Gastroesophageal sphincter (tissue), 4 donors: Measurements from ENCODE around the gene HDGFL2. TPM values are rescaled to one million over a fixed set of nuclear protein-coding genes. Genes with fewer than 3 reads are reported as not detected.

Source experiments
- ATAC-seq: fragments of 150-250 bp; one replicate; pipeline ENCODE4 v1.9.1; 2016; ENCODE audit warnings: mild to moderate bottlenecking, moderate library complexity
- H3K27ac ChIP-seq, 4 donors: fragments of 200-600 bp; sonication (generic) in 3 of 4; 1 replicate in 3 of 4; 2 replicates in 1 of 4; pipeline ENCODE4 v1.5.1; 2016 to 2019
- H3K27me3 ChIP-seq: fragments of 200-600 bp; sonication (generic); one replicate; pipeline ENCODE4 v1.5.1; 2019
- H3K36me3 ChIP-seq, 2 donors: fragments of 200-600 bp; sonication (generic); one replicate each; pipeline ENCODE4 v1.5.1; 2019; ENCODE audit warnings: control low read depth in 1 of 2
- H3K4me1 ChIP-seq, 3 donors: fragments of 200-600 bp; sonication (generic); 1 replicate in 2 of 3; 2 replicates in 1 of 3; pipeline ENCODE4 v1.5.1; 2016 to 2019; ENCODE audit warnings: control low read depth in 2 of 3
- H3K4me3 ChIP-seq, 2 donors: fragments of 200-600 bp; sonication (generic); one replicate each; pipeline ENCODE4 v1.5.1; 2019; ENCODE audit warnings: mild to moderate bottlenecking in 1 of 2, moderate library complexity in 1 of 2
- H3K9me3 ChIP-seq, 3 donors: fragments of 200-600 bp; sonication (generic); one replicate each; pipeline ENCODE4 v1.5.1; 2017 to 2019; ENCODE audit warnings: control low read depth in 2 of 3
- CTCF ChIP-seq, 4 experiments: fragments of 200-600 bp in 2 of 4; fragments of 450-650 bp in 2 of 4; sonication (generic) in 1 of 4; IDR thresholded peaks; one replicate each; pipeline ENCODE4 v1.5.1; 2017 to 2019; ENCODE audit warnings: antibody characterized with exemption in 4 of 4, mild to moderate bottlenecking in 2 of 4, moderate library complexity in 2 of 4
- EP300 ChIP-seq: sonication (generic); formaldehyde crosslinking; IDR thresholded peaks from one replicate; pipeline ENCODE4 v1.6.1; 2017; ENCODE audit warnings: antibody characterized with exemption, mild to moderate bottlenecking
- POLR2A ChIP-seq, 2 donors: fragments of 450-650 bp; IDR thresholded peaks; one replicate each; pipeline ENCODE4 v1.6.1; 2017; ENCODE audit warnings: antibody characterized with exemption in 2 of 2, mild to moderate bottlenecking in 2 of 2, moderate library complexity in 1 of 2
- POLR2AphosphoS5 ChIP-seq: sonication (generic); formaldehyde crosslinking; IDR thresholded peaks from one replicate; pipeline ENCODE4 v1.6.1; 2017; ENCODE audit warnings: antibody characterized with exemption
- WGBS, 2 donors: methylation state at CpG; one replicate each; pipeline ENCODE4 v1.1.5; 2018; ENCODE audit warnings: low coverage in 1 of 2; 5-methylcytosine and 5-hydroxymethylcytosine counted together
- total RNA-seq, 4 donors: library from RNA; depleted of rRNA; stranded (reverse); fragments of >200 nt; gene quantifications; one replicate each; pipeline ENCODE4 v1.1.0, GENCODE V29; 2016

HDGFL2 gene
- total RNA-seq, 4 donors from 2014 or later = 33.3 to 49.5 (median 36.2) TPM

GRCh38 chr19:4473011-4473762 lies 1.1 kb downstream of the HDGFL2 start:
- no peak for TF ChIP-seq POLR2A (IDR thresholded peaks at IDR 0.05)
- no peak for TF ChIP-seq EP300
- TF ChIP-seq CTCF (IDR thresholded peaks at IDR 0.05) = no peak
- TF ChIP-seq POLR2AphosphoS5 = no peak
- Histone ChIP-seq H3K27ac (peak overlapping the region in 2 of 4 donors; percentile 80 to 87), H3K4me3 (peak overlapping the region; percentile 68 to 98), H3K36me3 (peaks cover 0 to 32% of the 10 kb centered on the region in 2 donors), H3K9me3 (no peaks in the 10 kb centered on the region), H3K27me3 (no peaks in the 10 kb centered on the region), H3K4me1 (peaks cover 3 to 35% (median 20%) of the 10 kb centered on the region in 3 donors)
- WGBS, 2 donors = 30 to 42% methylated on average over 2 to 3 of the region's 25 CpGs
- ATAC-seq = no peak

GRCh38 chr19:4473763-4474513 lies 1.8 kb downstream of the HDGFL2 start:
- Histone ChIP-seq H3K4me3 (peak overlapping the region in 1 of 2 donors; percentile 98), H3K9me3 (no peaks in the 10 kb centered on the region), H3K36me3 (peaks cover 0 to 40% of the 10 kb centered on the region in 2 donors), H3K27me3 (no peaks in the 10 kb centered on the region), H3K4me1 (peaks cover 3 to 35% (median 20%) of the 10 kb centered on the region in 3 donors), H3K27ac (peak overlapping the region in 3 of 4 donors; percentile 3 to 80 (median 43))
- 11 to 13% methylated on average over 10 to 14 of the region's 23 CpGs for WGBS, 2 donors
- no peak for ATAC-seq
- TF ChIP-seq EP300 = no peak
- no peak for TF ChIP-seq CTCF (IDR thresholded peaks at IDR 0.05)
- no peak for TF ChIP-seq POLR2A (IDR thresholded peaks at IDR 0.05)
- no peak for TF ChIP-seq POLR2AphosphoS5

- Histone ChIP-seq H3K27me3 (no peaks in the 10 kb centered on the region), H3K36me3 (peaks cover 0 to 46% of the 10 kb centered on the region in 2 donors), H3K4me3 (peak overlapping the region in 1 of 2 donors; percentile 98), H3K4me1 (peaks cover 3 to 35% (median 20%) of the 10 kb centered on the region in 3 donors), H3K27ac (peak overlapping the region in 3 of 4 donors; percentile 3 to 80 (median 43)), H3K9me3 (no peaks in the 10 kb centered on the region)
- ATAC-seq = no peak
- TF ChIP-seq POLR2A (IDR thresholded peaks at IDR 0.05) (no peak), CTCF (IDR thresholded peaks at IDR 0.05) (no peak), POLR2AphosphoS5 (no peak), EP300 (no peak)
- 5% methylated on average over 7 of the region's 13 CpGs; no CpG with 5 or more reads in 1 of the 2 donors for WGBS, 2 donors
Observed at GRCh38 chr19:4474514-4475022, 2.5 kb downstream of the HDGFL2 start.

- Histone ChIP-seq H3K4me3 (no peak overlapping the region), H3K4me1 (peaks cover 3 to 30% (median 20%) of the 10 kb centered on the region in 3 donors), H3K27ac (no peak overlapping the region), H3K36me3 (peaks cover 0 to 69% of the 10 kb centered on the region in 2 donors), H3K9me3 (no peaks in the 10 kb centered on the region), H3K27me3 (no peaks in the 10 kb centered on the region)
- ATAC-seq = no peak
- no peak for TF ChIP-seq EP300
- no peak for TF ChIP-seq POLR2A (IDR thresholded peaks at IDR 0.05)
- no peak for TF ChIP-seq CTCF (IDR thresholded peaks at IDR 0.05)
- TF ChIP-seq POLR2AphosphoS5 = no peak
- 40 to 64% methylated on average over 2 of the region's 16 CpGs for WGBS, 2 donors
Observed at GRCh38 chr19:4477034-4477801, 5.1 kb downstream of the HDGFL2 start.
